Mesenchymal stem cell (in vitro differentiated cells and primary cell): Measurements from ENCODE around the gene BPIFB3.

Experiments
- DNase-seq: peaks from one replicate; pipeline ENCODE4 v3.0.0-alpha.2; 2013
- H2AFZ ChIP-seq: one replicate; pipeline ENCODE4 v1.6.1; 2013; ENCODE audit warnings: low read depth, mild to moderate bottlenecking, control low read depth, inconsistent platforms, low read length, moderate library complexity
- H2AK5ac ChIP-seq: 2 replicates; pipeline ENCODE4 v1.6.1; 2013; ENCODE audit warnings: low read length, moderate library complexity, mild to moderate bottlenecking, inconsistent platforms; ENCODE audit not compliant: severe bottlenecking
- H2BK120ac ChIP-seq: one replicate; pipeline ENCODE4 v1.6.1; 2013; ENCODE audit warnings: low read depth, mild to moderate bottlenecking, inconsistent platforms, low read length, moderate library complexity
- H2BK12ac ChIP-seq, 2 experiments: one replicate each; pipeline ENCODE4 v1.6.1; 2013; ENCODE audit warnings: inconsistent platforms in 2 of 2, low read length in 2 of 2, mild to moderate bottlenecking in 2 of 2, moderate library complexity in 2 of 2, control low read depth in 1 of 2
- H2BK15ac ChIP-seq: one replicate; pipeline ENCODE4 v1.6.1; 2013; ENCODE audit warnings: mild to moderate bottlenecking, low read depth, inconsistent platforms; ENCODE audit not compliant: poor library complexity, severe bottlenecking
- H2BK5ac ChIP-seq: 2 replicates; pipeline ENCODE4 v1.6.1; 2013; ENCODE audit warnings: low read depth, mild to moderate bottlenecking, low read length, control low read depth, inconsistent platforms; ENCODE audit not compliant: poor library complexity, severe bottlenecking
- H3K14ac ChIP-seq, 2 experiments: one replicate each; pipeline ENCODE4 v1.6.1; 2013; ENCODE audit warnings: inconsistent platforms in 2 of 2, low read length in 2 of 2, control low read depth in 1 of 2, mild to moderate bottlenecking in 1 of 2, moderate library complexity in 1 of 2
- H3K18ac ChIP-seq, 2 experiments: one replicate each; pipeline ENCODE4 v1.6.1; 2013; ENCODE audit warnings: inconsistent platforms in 2 of 2, low read length in 2 of 2, control low read depth in 1 of 2, low read depth in 1 of 2, mild to moderate bottlenecking in 1 of 2
- H3K23ac ChIP-seq, 2 experiments: one replicate each; pipeline ENCODE4 v1.6.1; 2013; ENCODE audit warnings: inconsistent platforms in 2 of 2, low read length in 2 of 2, mild to moderate bottlenecking in 2 of 2, moderate library complexity in 2 of 2, control low read depth in 1 of 2
- H3K27ac ChIP-seq: 2 replicates; pipeline ENCODE4 v1.5.1; 2013; ENCODE audit warnings: mild to moderate bottlenecking, moderate library complexity, low read length, control low read depth, inconsistent platforms; ENCODE audit not compliant: poor library complexity, severe bottlenecking
- H3K27me3 ChIP-seq, 2 experiments: 2 replicates each; pipeline versions ENCODE4 v1.6.1 to v1.7.0; 2013; ENCODE audit warnings: low read length in 2 of 2, mild to moderate bottlenecking in 2 of 2, moderate library complexity in 2 of 2, control low read depth in 1 of 2, inconsistent platforms in 1 of 2; ENCODE audit not compliant: control insufficient read depth in 1 of 2, insufficient read depth in 1 of 2
- H3K36me3 ChIP-seq, 2 experiments: 2 replicates each; pipeline versions ENCODE4 v1.6.1 to v1.7.0; 2013; ENCODE audit warnings: low read length in 2 of 2, control low read depth in 1 of 2, inconsistent platforms in 1 of 2, low read depth in 1 of 2, mild to moderate bottlenecking in 1 of 2; ENCODE audit not compliant: insufficient read depth in 2 of 2, control insufficient read depth in 1 of 2
- H3K4ac ChIP-seq, 2 experiments: one replicate each; pipeline ENCODE4 v1.6.1; 2013; ENCODE audit warnings: inconsistent platforms in 2 of 2, low read length in 2 of 2, mild to moderate bottlenecking in 2 of 2, moderate library complexity in 2 of 2, control low read depth in 1 of 2, low read depth in 1 of 2
- H3K4me1 ChIP-seq: 2 replicates; pipeline ENCODE4 v1.6.1; 2013; ENCODE audit warnings: low read depth, low read length, control low read depth; ENCODE audit not compliant: control insufficient read depth, insufficient read depth
- H3K4me2 ChIP-seq: 2 replicates; pipeline ENCODE4 v1.6.1; 2013; ENCODE audit warnings: low read length, mild to moderate bottlenecking, inconsistent platforms; ENCODE audit not compliant: poor library complexity, severe bottlenecking
- H3K4me3 ChIP-seq, 2 experiments: 2 replicates each; pipeline versions ENCODE4 v1.5.1 to v1.7.0; 2013; ENCODE audit warnings: low read length in 2 of 2, mild to moderate bottlenecking in 2 of 2, control low read depth in 1 of 2, low read depth in 1 of 2; ENCODE audit not compliant: insufficient read depth in 1 of 2
- H3K79me1 ChIP-seq: replicated peaks from 2 replicates; pipeline ENCODE4 v1.6.1; 2013; ENCODE audit warnings: mild to moderate bottlenecking, control low read depth, low read length, inconsistent platforms; ENCODE audit not compliant: poor library complexity, severe bottlenecking
- H3K9ac ChIP-seq: 2 replicates; pipeline ENCODE4 v1.7.0; 2013; ENCODE audit warnings: mild to moderate bottlenecking, low read length, moderate library complexity
- H3K9me3 ChIP-seq: 2 replicates; pipeline ENCODE4 v1.7.0; 2013; ENCODE audit warnings: mild to moderate bottlenecking, low read length; ENCODE audit not compliant: control insufficient read depth
- H4K8ac ChIP-seq: one replicate; pipeline ENCODE4 v1.6.1; 2013; ENCODE audit warnings: inconsistent platforms, mild to moderate bottlenecking, low read length, moderate library complexity
- H4K91ac ChIP-seq: one replicate; pipeline ENCODE4 v1.6.1; 2013; ENCODE audit warnings: mild to moderate bottlenecking, low read length, inconsistent platforms
- WGBS: methylation state at CpG from one replicate; pipeline ENCODE4 v1.1.7; 2013; ENCODE audit warnings: mixed read lengths; 5-methylcytosine and 5-hydroxymethylcytosine counted together

The BPIFB3 gene

DNA sequence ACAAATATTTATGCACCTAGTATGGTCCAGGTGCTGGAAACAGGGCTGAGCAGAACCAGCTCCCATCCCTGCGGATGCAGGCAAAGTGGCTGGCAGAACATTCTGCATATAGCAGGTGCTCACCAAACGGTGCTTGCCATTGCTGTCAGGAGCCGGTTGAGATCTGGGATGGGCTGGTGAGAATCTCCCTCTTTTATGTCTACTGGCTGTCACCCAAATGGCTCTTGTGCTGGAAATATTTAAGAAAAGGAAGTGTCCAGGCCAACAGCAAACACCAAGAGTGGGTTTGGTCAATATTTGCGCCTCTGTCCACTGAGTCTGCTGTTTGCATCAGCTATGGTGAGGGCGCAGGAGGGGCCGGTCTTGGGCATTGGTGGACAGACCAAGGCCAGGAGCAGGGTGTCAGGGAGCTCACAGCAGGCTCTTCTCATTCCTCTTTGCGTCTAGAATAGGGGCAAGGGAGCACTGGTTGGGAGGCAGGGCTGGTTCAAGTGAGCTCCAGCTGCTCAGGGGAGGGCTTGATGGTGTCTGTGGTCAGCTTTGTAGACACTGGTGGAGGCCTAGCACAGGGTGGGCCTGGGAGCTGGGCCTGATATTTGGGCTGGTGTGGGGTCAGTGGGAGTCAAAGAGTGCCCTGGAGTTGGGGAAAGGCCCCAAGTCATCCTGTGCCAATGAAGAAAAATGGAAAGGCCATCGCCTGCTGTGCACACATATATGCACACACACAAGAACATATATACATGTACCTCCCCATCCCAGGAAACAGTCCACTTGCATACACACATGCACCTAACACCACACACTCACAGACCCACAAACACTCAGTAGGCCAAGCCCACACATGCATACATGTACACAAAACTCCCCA lies 47.6 kb upstream of the BPIFB3 start:
- WGBS, result 78% methylated on average over 8 of the region's 8 CpGs
- no peak overlapping the region for H2AK5ac ChIP-seq

DNA sequence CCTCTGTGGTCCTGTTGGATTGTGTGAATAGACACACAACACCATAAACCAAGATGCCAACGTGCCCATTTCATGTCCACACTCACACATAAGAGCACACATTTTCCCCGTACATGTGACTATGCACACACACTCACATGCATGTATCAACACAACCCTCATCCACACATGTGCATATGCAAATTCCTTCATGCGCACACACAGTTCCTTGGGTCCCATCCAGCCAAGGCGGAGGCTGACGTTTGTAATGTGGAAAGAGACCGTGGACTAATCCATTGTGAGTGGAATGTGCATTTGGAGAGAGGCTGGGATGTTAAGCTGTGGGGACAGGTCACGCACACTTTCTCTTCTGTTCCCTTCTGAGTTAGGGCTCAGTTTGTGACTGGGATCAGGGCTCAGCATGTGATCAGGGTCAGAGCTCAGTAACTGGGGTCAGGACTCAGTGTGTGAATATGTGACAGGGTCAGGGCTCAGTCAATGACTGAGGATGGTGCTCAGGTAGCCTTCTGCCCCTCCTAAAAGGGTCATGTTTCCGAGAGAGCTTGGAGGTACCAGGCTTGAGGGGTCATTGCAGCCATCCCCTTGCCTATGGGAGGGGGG lies 46.8 kb upstream of the BPIFB3 start:
- no peak overlapping the region for H3K9ac ChIP-seq
- 81% methylated on average over 8 of the region's 8 CpGs for WGBS

More for the DNA sequence above, 47.6 kb upstream of the BPIFB3 start:
- Histone ChIP-seq H3K79me1 (no peaks in the 10 kb centered on the region), H3K27me3 (peaks cover 4 to 21% of the 10 kb centered on the region in 2 experiments), H4K8ac (no peak overlapping the region), H3K4me1 (peaks cover 5% of the 10 kb centered on the region), H3K9me3 (no peaks in the 10 kb centered on the region), H3K4me2 (no peak overlapping the region), H2BK5ac (no peak overlapping the region), H4K91ac (no peak overlapping the region), H3K23ac (no peak overlapping the region), H3K4ac (no peak overlapping the region), H2BK12ac (no peak overlapping the region), H2AFZ (no peak overlapping the region), H2BK15ac (no peak overlapping the region), H3K36me3 (no peaks in the 10 kb centered on the region), H3K18ac (no peak overlapping the region), H3K27ac (no peak overlapping the region), H3K14ac (no peak overlapping the region), H2BK120ac (no peak overlapping the region), H3K4me3 (no peak overlapping the region), H3K9ac (no peak overlapping the region)
- no peak for DNase-seq

GRCh38 chr20:33007376-33008335 lies 46.0 kb upstream of the BPIFB3 start, which contains the start of gene BPIFB2:
BPIFB2 (plus strand) TSS chr20:33007704; CDS start chr20:33008575, 871 bp downstream.
- no peaks in the 10 kb centered on the region for H3K9me3 ChIP-seq
- H3K9ac ChIP-seq, result no peak within 1 kb of the TSS
- no peaks in the 10 kb centered on the region for H3K79me1 ChIP-seq
- H3K4me3 ChIP-seq, result no peak within 1 kb of the TSS
- H3K27me3 ChIP-seq, result peaks cover 5 to 33% of the 10 kb centered on the region in 2 experiments
- H4K91ac ChIP-seq, result no peak within 1 kb of the TSS
- no peak for DNase-seq
- 77% methylated on average over 10 of the region's 11 CpGs for WGBS
- H3K18ac ChIP-seq, result no peak within 1 kb of the TSS
- H4K8ac ChIP-seq, result no peak within 1 kb of the TSS
- peaks cover 5% of the 10 kb centered on the region for H3K4me1 ChIP-seq
- no peak within 1 kb of the TSS for H2BK15ac ChIP-seq
- no peak within 1 kb of the TSS for H3K4ac ChIP-seq
- no peak within 1 kb of the TSS for H3K27ac ChIP-seq
- no peak within 1 kb of the TSS for H3K4me2 ChIP-seq
- H2BK120ac ChIP-seq, result no peak within 1 kb of the TSS
- H3K23ac ChIP-seq, result no peak within 1 kb of the TSS
- no peak within 1 kb of the TSS for H2AFZ ChIP-seq
- no peak within 1 kb of the TSS for H3K14ac ChIP-seq
- H3K36me3 ChIP-seq, result no peaks in the 10 kb centered on the region
- no peak within 1 kb of the TSS for H2BK12ac ChIP-seq
- no peak within 1 kb of the TSS for H2AK5ac ChIP-seq
- no peak within 1 kb of the TSS for H2BK5ac ChIP-seq

More for the DNA sequence above, 46.8 kb upstream of the BPIFB3 start:
- H3K4me1 ChIP-seq, result peaks cover 5% of the 10 kb centered on the region
- no peak overlapping the region for H3K23ac ChIP-seq
- no peak overlapping the region for H3K4ac ChIP-seq
- no peak overlapping the region for H2AK5ac ChIP-seq
- no peak overlapping the region for H3K27ac ChIP-seq
- H4K91ac ChIP-seq, result no peak overlapping the region
- no peak overlapping the region for H2BK12ac ChIP-seq
- H3K9me3 ChIP-seq, result no peaks in the 10 kb centered on the region
- no peak overlapping the region for H2BK120ac ChIP-seq
- DNase-seq, result no peak
- peaks cover 5 to 25% of the 10 kb centered on the region in 2 experiments for H3K27me3 ChIP-seq
- H3K18ac ChIP-seq, result no peak overlapping the region
- no peak overlapping the region for H2BK5ac ChIP-seq
- no peak overlapping the region for H2AFZ ChIP-seq
- no peak overlapping the region for H2BK15ac ChIP-seq
- no peak overlapping the region for H3K4me2 ChIP-seq
- H3K79me1 ChIP-seq, result no peaks in the 10 kb centered on the region
- no peak overlapping the region for H3K4me3 ChIP-seq
- H3K14ac ChIP-seq, result no peak overlapping the region
- no peak overlapping the region for H4K8ac ChIP-seq
- H3K36me3 ChIP-seq, result no peaks in the 10 kb centered on the region
